Stimulated activated CD8-positive, alpha-beta memory T cell treated with anti-CD3 and anti-CD28 coated beads, Interleukin-4, amount 100 ng/mL, for 4 hours (primary cell): Measurements from ENCODE around the gene DZIP1L.
"Not testable (repeated sequence)": the region's sequence is repeated elsewhere in the genome, so short reads cannot be mapped to it uniquely, and the experiment has no call there.

Source experiments
- DNase-seq, 2 donors: peaks; one replicate each; pipeline ENCODE4 v3.0.0-alpha.2; 2020; ENCODE audit warnings: low read depth in 2 of 2, low spot score in 1 of 2

DZIP1L gene

DNA sequence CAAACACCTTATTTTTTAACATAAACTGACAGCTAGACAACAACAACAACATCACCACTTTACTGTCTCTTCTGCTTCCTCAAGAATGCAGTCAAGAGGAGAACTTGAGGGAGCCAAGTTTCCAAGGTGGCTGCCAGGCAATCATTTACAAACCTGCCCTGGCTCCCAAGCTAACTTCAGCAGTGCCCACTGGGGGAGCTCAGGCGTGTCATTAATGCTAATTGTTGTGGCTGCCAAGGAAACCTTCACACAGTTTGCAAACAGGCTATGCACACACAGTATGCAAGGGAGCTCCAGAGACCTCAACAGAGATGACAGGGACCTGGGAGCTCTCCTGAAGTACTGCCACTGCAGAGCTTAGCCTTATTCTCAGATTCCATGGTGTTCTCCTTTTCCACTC is 2.1 kb downstream of the DZIP1L start:
- no peak for DNase-seq

DNA sequence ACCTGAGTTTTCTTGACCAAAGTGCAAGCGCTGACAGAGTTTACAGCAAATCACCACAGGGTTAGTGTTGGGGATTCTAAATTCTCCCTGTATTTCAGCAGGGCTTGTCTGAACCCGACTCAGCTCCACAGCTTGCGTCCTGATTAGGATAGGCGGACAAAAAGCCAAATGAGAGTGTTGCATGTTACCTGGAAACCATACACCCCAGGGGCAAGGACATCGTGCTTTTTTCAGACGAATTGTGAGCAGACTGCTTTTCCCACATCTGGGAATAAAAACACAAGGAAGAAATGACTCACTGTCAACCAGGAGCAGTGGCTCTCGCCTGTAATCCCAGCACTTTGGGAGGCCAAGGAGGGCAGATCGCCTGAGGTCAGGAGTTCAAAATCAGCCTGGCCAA is 3.0 kb downstream of the DZIP1L start:
- DNase-seq = no peak

GRCh38 chr3:138105598-138105997 is 9.8 kb downstream of the DZIP1L start:
- no peak for DNase-seq

GRCh38 chr3:138103466-138103865 is 11.9 kb downstream of the DZIP1L start:
- DNase-seq = no peak

DNA sequence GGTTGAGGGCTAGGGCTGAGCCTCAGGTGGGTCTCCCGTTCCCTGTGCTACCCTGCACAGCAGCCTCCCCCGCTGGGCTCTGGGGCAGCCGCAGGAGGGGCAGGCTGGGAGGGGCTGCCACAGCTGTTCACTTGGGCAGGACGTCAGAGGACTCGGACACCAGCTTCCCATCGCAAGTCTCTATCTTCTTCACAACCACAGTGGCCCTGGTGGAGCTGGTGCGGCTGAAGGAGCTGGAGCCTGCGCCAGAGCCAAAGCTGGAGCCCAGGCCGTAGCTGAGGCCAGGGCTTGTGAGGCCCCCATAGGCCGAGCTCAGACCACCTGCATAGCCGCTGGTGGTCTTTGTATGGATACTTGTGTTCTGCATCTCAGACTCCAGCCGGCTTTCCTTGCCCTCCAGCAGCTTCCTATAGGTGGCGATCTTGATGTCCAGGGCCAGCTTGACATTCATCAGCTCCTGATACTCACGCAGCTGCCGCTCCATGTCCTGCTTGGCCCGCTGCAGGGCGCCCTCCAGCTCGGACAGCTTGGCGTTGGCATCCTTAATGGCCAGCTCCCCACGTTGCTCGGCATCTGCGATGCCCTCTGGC is 14.0 kb downstream of the DZIP1L start:
- DNase-seq = not testable (repeated sequence)

- DNase-seq = no peak
Observed at GRCh38 chr3:138099417-138099816, 16.0 kb downstream of the DZIP1L start.

- no peak for DNase-seq
Observed at GRCh38 chr3:138097192-138098172, 17.9 kb downstream of the DZIP1L start.

GRCh38 chr3:138093721-138094120 is 21.7 kb downstream of the DZIP1L start:
- no peak for DNase-seq

DNA sequence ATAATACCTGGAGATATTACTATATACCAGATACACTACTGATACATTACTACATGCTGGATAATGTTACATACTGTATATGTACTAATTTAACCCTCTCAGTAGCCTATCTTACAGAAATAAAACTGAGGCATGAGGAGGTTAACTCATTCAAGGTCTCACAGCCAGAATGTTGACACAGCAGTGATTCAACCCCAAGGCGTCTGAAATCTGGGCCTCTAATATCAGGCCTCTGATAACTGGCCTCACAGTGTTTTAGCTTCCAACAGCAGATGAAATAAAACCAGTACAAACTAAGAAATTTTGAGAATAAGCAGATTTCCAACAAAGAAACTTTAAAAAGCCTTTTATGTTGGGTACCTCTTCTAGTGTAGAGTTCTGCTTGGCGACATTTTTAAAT is 23.4 kb downstream of the DZIP1L start:
- no peak for DNase-seq

DNA sequence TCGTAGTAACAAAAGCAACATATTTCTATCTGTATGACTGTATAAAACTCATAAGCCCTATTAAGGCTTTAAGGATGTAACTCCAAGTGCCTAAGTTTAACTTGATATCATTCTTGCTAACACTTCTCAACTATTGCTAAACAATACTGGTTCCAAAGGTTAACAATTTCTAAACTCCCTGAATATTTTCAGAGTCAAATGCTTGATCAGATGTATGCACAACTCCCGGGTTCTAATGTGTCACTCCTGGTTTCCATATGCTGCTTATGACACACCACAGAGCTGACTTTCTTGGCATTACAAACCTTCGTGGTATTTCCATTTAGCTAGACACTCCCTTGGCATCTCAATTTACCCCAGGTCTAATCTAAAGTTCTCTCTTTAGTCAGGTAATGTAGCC is 26.3 kb downstream of the DZIP1L start:
- DNase-seq = no peak

DNA sequence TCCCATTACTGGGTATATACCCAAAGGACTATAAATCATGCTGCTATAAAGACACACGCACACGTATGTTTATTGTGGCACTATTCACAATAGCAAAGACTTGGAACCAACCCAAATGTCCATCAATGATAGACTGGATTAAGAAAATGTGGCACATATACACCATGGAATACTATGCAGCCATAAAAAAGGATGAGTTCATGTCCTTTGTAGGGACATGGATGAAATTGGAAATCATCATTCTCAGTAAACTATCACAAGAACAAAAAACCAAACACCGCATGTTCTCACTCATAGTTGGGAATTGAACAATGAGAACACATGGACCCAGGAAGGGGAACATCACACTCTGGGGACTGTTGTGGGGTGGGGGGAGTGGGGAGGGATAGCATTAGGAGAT is 29.7 kb downstream of the DZIP1L start:
- DNase-seq = not testable (repeated sequence)

DNA sequence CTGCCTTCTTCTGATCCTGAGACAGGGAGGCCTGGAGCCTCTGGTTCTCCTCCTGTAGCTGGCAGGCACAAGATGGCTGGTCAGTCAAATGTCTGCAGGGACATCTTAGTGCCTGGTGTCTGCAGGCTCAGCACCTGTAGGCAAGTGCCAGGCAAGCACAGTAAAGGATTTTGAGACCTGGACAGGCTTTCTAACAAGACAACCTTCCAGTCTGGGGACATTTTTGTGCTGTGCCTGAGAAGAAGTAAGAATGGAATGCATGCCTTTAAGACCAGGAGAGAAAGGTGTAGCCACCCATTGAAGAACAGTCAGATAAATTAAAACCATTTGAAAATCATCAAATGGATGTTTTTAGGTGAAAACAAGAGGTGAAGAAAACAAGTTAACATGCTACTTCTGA is 31.2 kb downstream of the DZIP1L start:
- DNase-seq = no peak

- no peak for DNase-seq
Observed at GRCh38 chr3:138082992-138083386, 32.4 kb downstream of the DZIP1L start.

DNA sequence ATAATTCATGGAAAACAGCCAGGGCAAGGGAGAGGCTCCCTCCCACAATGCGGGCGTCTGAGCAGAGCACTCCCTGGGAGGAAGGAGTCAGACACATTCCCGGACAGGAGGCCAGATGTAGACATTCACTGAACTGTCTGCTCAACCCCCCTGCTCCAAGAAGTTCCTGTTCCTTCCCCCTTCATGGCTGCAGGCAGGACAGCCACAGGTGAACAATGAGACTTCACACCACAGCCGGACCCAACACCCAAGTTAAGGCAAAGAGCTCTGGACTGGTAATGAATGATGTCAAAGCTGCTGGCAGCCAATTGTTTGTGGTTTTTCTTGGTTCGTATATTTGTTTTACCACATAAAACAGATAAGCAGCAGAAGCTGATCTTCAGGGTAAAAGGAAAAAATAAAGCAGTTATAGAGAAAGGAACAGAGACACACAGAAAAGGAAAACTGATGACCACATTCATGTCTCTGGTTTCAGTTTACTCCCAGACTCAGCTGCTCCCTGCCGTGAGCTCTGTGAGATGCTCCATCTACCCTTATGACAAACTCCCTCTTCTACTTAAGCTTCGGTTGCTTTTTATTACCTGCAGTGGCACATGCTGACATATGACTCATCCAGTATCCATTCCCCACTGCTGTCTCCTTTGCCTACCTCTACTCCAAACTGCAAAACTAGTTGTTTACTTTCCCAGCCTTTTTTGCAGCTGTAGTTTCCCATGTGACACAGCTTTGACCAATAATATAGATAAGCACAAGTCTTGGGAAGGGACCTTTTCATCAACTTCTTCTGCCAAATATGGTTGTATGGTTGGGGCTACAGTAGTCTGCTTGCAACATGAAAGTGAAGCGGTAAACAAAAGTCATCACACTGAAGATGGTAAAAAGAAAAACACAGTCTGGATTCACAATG is 33.1 kb downstream of the DZIP1L start:
- no peak for DNase-seq

DNA sequence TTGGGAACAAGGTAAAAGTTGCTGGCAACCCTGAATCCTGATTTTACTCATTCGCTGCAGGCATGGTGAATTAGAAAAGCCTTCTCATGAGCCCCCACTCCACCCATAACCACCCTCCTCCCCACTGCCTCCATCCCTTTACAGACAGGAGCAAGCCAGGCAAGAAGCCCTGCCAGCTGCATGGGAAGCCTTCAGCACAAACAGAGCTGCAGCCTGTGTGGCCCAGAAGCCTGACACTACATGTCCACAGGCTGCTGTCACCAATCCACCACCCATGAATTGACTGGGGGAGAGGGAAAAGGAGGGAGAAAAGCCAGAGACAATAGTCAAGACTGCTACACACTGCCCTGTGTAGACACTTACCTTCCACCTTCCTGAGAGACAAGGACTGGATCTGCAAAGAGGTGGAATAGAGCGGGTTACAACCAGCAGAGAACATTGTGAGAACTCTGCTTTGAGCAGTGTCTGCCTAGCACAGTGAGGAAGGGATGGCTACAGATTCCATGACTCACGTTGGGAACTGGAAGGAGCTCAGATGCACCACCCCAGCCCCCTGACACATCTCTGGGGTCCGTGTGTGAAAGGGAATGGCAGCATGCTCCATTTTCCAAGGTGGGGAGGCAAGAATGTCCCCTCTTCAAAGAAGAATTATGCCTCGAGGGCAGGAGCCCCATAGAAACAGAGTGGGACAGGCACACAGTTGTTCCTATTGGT is 33.9 kb downstream of the DZIP1L start:
- no peak for DNase-seq

GRCh38 chr3:138079901-138080300 is 35.5 kb downstream of the DZIP1L start:
- no peak for DNase-seq

- DNase-seq = no peak
Observed at GRCh38 chr3:138078901-138079344, 36.5 kb downstream of the DZIP1L start.

GRCh38 chr3:138078096-138078495 is 37.3 kb downstream of the DZIP1L start:
- DNase-seq = no peak

- no peak for DNase-seq
Observed at GRCh38 chr3:138072796-138073195, 42.6 kb downstream of the DZIP1L start.

- no peak for DNase-seq
Observed at GRCh38 chr3:138070006-138070405, 45.4 kb downstream of the DZIP1L start.
